Uterus (tissue), 2 donors: ENCODE data around the gene CFAP77.

Experiments used
- CTCF ChIP-seq, 4 experiments: fragments of 200-600 bp in 2 of 4; fragments of 450-650 bp in 2 of 4; sonication (generic) in 2 of 4; IDR thresholded peaks; one replicate each; pipeline ENCODE4 v1.5.1; 2016 to 2019; ENCODE audit warnings: antibody characterized with exemption in 4 of 4, mild to moderate bottlenecking in 2 of 4, moderate library complexity in 1 of 4
- POLR2A ChIP-seq, 2 donors: fragments of 450-650 bp; IDR thresholded peaks; one replicate each; pipeline ENCODE4 v1.6.1; 2016; ENCODE audit warnings: antibody characterized with exemption in 2 of 2, mild to moderate bottlenecking in 1 of 2, moderate library complexity in 1 of 2

- TF ChIP-seq CTCF (IDR thresholded peaks at IDR 0.05): no peak
- TF ChIP-seq POLR2A (IDR thresholded peaks at IDR 0.05): no peak
These were observed 22.9 kb upstream of the CFAP77 start for GRCh38 chr9:132387133-132387532.
